CD14-positive monocyte (primary cell): ENCODE data around the gene CDH13. TPM values are rescaled to one million over a fixed set of nuclear protein-coding genes. Genes with fewer than 3 reads are reported as not detected.

ENCODE experiments used
- DNase-seq, 3 donors: peaks; one replicate each; pipeline ENCODE4 v3.0.0-alpha.2; 2011 to 2022
- H2AFZ ChIP-seq: 2 replicates; pipeline ENCODE4 v1.6.0; 2012; ENCODE audit warnings: mild to moderate bottlenecking, low read depth, low read length, inconsistent platforms; ENCODE audit not compliant: insufficient read depth, poor library complexity, severe bottlenecking
- H3K27ac ChIP-seq, 2 donors: 1 replicate in 1 of 2; 2 replicates in 1 of 2; pipeline ENCODE4 v1.5.1; 2012 to 2013; ENCODE audit warnings: low read length in 2 of 2, control low read depth in 1 of 2, inconsistent platforms in 1 of 2, low read depth in 1 of 2, mild to moderate bottlenecking in 1 of 2
- H3K27me3 ChIP-seq, 2 donors: one replicate each; pipeline versions ENCODE4 v1.6.0 to v1.6.1; 2011 to 2013; ENCODE audit warnings: low read length in 2 of 2; ENCODE audit not compliant: control insufficient read depth in 2 of 2, insufficient read depth in 2 of 2
- H3K36me3 ChIP-seq, 2 donors: replicated peaks in 1 of 2; 1 replicate in 1 of 2; 2 replicates in 1 of 2; pipeline versions ENCODE4 v1.5.1 to v1.6.1; 2012 to 2013; ENCODE audit warnings: low read length in 2 of 2, control low read depth in 1 of 2, inconsistent platforms in 1 of 2, mild to moderate bottlenecking in 1 of 2; ENCODE audit not compliant: insufficient read depth in 2 of 2, control insufficient read depth in 1 of 2
- H3K4me1 ChIP-seq, 2 donors: 1 replicate in 1 of 2; 2 replicates in 1 of 2; pipeline versions ENCODE4 v1.5.1 to v1.6.1; 2012 to 2013; ENCODE audit warnings: low read length in 2 of 2, control low read depth in 1 of 2, inconsistent platforms in 1 of 2, mild to moderate bottlenecking in 1 of 2, moderate library complexity in 1 of 2; ENCODE audit not compliant: insufficient read depth in 2 of 2, control insufficient read depth in 1 of 2
- H3K4me2 ChIP-seq: replicated peaks from 2 replicates; pipeline ENCODE3; 2012; ENCODE audit warnings: low read length, moderate library complexity, mild to moderate bottlenecking; ENCODE audit not compliant: poor library complexity, severe bottlenecking; ENCODE audit errors: extremely low read depth
- H3K4me3 ChIP-seq, 3 experiments: fragments of 200-600 bp in 1 of 3; sonication (generic) in 1 of 3; replicated peaks in 1 of 3; 1 replicate in 2 of 3; 2 replicates in 1 of 3; pipeline ENCODE4 v1.5.1; 2011 to 2013; ENCODE audit warnings: low read length in 3 of 3, mild to moderate bottlenecking in 3 of 3, control low read depth in 2 of 3, low read depth in 2 of 3, inconsistent platforms in 1 of 3, moderate library complexity in 1 of 3
- H3K79me2 ChIP-seq: 2 replicates; pipeline ENCODE4 v1.6.0; 2012; ENCODE audit warnings: mild to moderate bottlenecking, control low read depth, inconsistent platforms, low read length, moderate library complexity; ENCODE audit not compliant: insufficient read depth
- H3K9ac ChIP-seq: 2 replicates; pipeline ENCODE4 v1.6.0; 2017; ENCODE audit warnings: low read length, mild to moderate bottlenecking; ENCODE audit not compliant: insufficient read depth, poor library complexity, severe bottlenecking
- H3K9me3 ChIP-seq, 2 donors: replicated peaks in 1 of 2; 1 replicate in 1 of 2; 2 replicates in 1 of 2; pipeline versions ENCODE4 v1.5.1 to v1.6.1; 2012 to 2013; ENCODE audit warnings: low read length in 2 of 2, control low read depth in 1 of 2; ENCODE audit not compliant: control insufficient read depth in 1 of 2, insufficient read depth in 1 of 2
- H4K20me1 ChIP-seq: 2 replicates; pipeline ENCODE4 v1.6.0; 2012; ENCODE audit warnings: mild to moderate bottlenecking, low read length, control low read depth, moderate library complexity; ENCODE audit not compliant: insufficient read depth
- H3K27ac Mint-ChIP-seq, 7 donors: one replicate each; pipeline ENCODE4 v1.8.0; 2020; ENCODE audit warnings: mild to moderate bottlenecking in 7 of 7, mixed read lengths in 7 of 7, moderate library complexity in 6 of 7, inconsistent platforms in 2 of 7
- H3K27me3 Mint-ChIP-seq, 3 donors: one replicate each; pipeline ENCODE4 v1.8.0; 2021 to 2022; ENCODE audit warnings: low read depth in 3 of 3, mild to moderate bottlenecking in 3 of 3, mixed read lengths in 3 of 3, moderate library complexity in 3 of 3, inconsistent platforms in 1 of 3
- H3K36me3 Mint-ChIP-seq, 2 donors: one replicate each; pipeline ENCODE4 v1.8.0; 2020; ENCODE audit warnings: mixed read lengths in 2 of 2, inconsistent platforms in 1 of 2, mild to moderate bottlenecking in 1 of 2
- H3K4me1 Mint-ChIP-seq: one replicate; pipeline ENCODE4 v1.8.0; 2020; ENCODE audit warnings: mild to moderate bottlenecking, mixed read lengths
- H3K4me3 Mint-ChIP-seq, 2 donors: one replicate each; pipeline ENCODE4 v1.8.0; 2020; ENCODE audit warnings: mild to moderate bottlenecking in 2 of 2, mixed read lengths in 2 of 2, moderate library complexity in 1 of 2
- H3K9me3 Mint-ChIP-seq, 7 donors: one replicate each; pipeline ENCODE4 v1.8.0; 2020 to 2022; ENCODE audit warnings: mixed read lengths in 7 of 7, mild to moderate bottlenecking in 6 of 7, moderate library complexity in 6 of 7, inconsistent platforms in 2 of 7
- CTCF ChIP-seq: fragments of 200-600 bp; IDR thresholded peaks from one replicate; pipeline ENCODE4 v1.8.0; 2022; ENCODE audit warnings: antibody characterized with exemption, mild to moderate bottlenecking
- WGBS: methylation state at CpG from one replicate; pipeline ENCODE4 v1.1.5; 2013; ENCODE audit warnings: missing lambda C conversion rate; ENCODE audit not compliant: insufficient coverage; 5-methylcytosine and 5-hydroxymethylcytosine counted together
- intact Hi-C, 2 donors: fragments of 100-400 bp; cut with micrococcal nuclease; formaldehyde crosslinking; loops; one replicate each; pipeline versions ENCODE4 v1.15.0 to v1.15.1; 2023
- polyA plus RNA-seq, 3 donors: library from polyadenylated mRNA; depleted of rRNA in 1 of 3; unstranded in 2 of 3; stranded (reverse) in 1 of 3; fragments of 300-500 nt in 2 of 3; fragments of >200 nt in 1 of 3; fragmentation: Illumina TruSeq in 2 of 3; gene quantifications; 1 replicate in 2 of 3; 2 replicates in 1 of 3; pipeline ENCODE4 v1.2.3, GENCODE V29; 2012 to 2021

Gene CDH13
- polyA plus RNA-seq, 3 donors = 0.13 to 0.19 TPM; not detected in 1

- Mint-ChIP-seq H3K9me3 (no peaks in the 10 kb centered on the region), H3K4me1 (peaks cover 33% of the 10 kb centered on the region), H3K27me3 (peaks cover 0 to 2% (median 2%) of the 10 kb centered on the region in 3 donors), H3K36me3 (peaks cover 37 to 41% of the 10 kb centered on the region in 2 donors), H3K27ac (peak overlapping the region in 6 of 7 donors; percentile 18 to 84 (median 66)), H3K4me3 (no peak overlapping the region)
- WGBS = 98% methylated on average over 7 of the region's 13 CpGs
- peaks cover 33% of the 10 kb centered on the region for H4K20me1 ChIP-seq
- no peaks in the 10 kb centered on the region for H3K27me3 ChIP-seq
- DNase-seq = peak in 2 of 3 donors; percentile 22 to 41
- no peak overlapping the region for H3K9ac ChIP-seq
- no peak overlapping the region for H2AFZ ChIP-seq
- H3K27ac ChIP-seq = peak overlapping the region in 1 of 2 donors; percentile 42
- peaks cover 24 to 37% of the 10 kb centered on the region in 2 donors for H3K36me3 ChIP-seq
- H3K79me2 ChIP-seq = peaks cover 22% of the 10 kb centered on the region
- H3K4me1 ChIP-seq = peaks cover 2 to 26% of the 10 kb centered on the region in 2 donors
- H3K9me3 ChIP-seq = no peaks in the 10 kb centered on the region
- no peak for TF ChIP-seq CTCF
- no peak overlapping the region for H3K4me2 ChIP-seq
- no peak overlapping the region for H3K4me3 ChIP-seq
- intact Hi-C loops = loop anchor here in 1 of 2 donors (10.0 kb wide), 1 partner anchor 119 kb away; no protein-coding TSS in a partner anchor
These were observed 1187.3 kb downstream of the CDH13 start for GRCh38 chr16:83813823-83814658.

GRCh38 chr16:83814659-83814985 lies 1187.9 kb downstream of the CDH13 start:
- Histone ChIP-seq H2AFZ (no peak overlapping the region), H3K27me3 (no peaks in the 10 kb centered on the region), H3K9ac (no peak overlapping the region), H3K27ac (peak overlapping the region in 1 of 2 donors; percentile 42), H3K36me3 (peaks cover 24 to 36% of the 10 kb centered on the region in 2 donors), H3K79me2 (peaks cover 17% of the 10 kb centered on the region), H3K4me1 (peaks cover 0 to 21% of the 10 kb centered on the region in 2 donors), H3K4me2 (no peak overlapping the region), H3K4me3 (no peak overlapping the region), H3K9me3 (no peaks in the 10 kb centered on the region), H4K20me1 (peaks cover 27% of the 10 kb centered on the region)
- no peak for TF ChIP-seq CTCF
- H3K9me3 Mint-ChIP-seq = no peaks in the 10 kb centered on the region
- WGBS = 100% methylated on average over 1 of the region's 4 CpGs
- H3K4me3 Mint-ChIP-seq = no peak overlapping the region
- no peak for DNase-seq
- intact Hi-C loops = loop anchor here in 1 of 2 donors (10.0 kb wide), 1 partner anchor 120 kb away; no protein-coding TSS in a partner anchor
- H3K27me3 Mint-ChIP-seq = peaks cover 0 to 2% (median 2%) of the 10 kb centered on the region in 3 donors
- peak overlapping the region in 3 of 7 donors; percentile 25 to 84 (median 57) for H3K27ac Mint-ChIP-seq
- H3K4me1 Mint-ChIP-seq = peaks cover 28% of the 10 kb centered on the region
- peaks cover 33 to 35% of the 10 kb centered on the region in 2 donors for H3K36me3 Mint-ChIP-seq
